GM12891 (cell line): Measurements from ENCODE around the gene IGLL5.

Source experiments
- POLR2A ChIP-seq: IDR thresholded peaks from 2 replicates; pipeline ENCODE4 v1.6.1; 2011; ENCODE audit warnings: low read depth, low read length, control low read depth
- POLR2AphosphoS5 ChIP-seq: IDR thresholded peaks from 2 replicates; pipeline ENCODE4 v1.6.1; 2011; ENCODE audit warnings: low read depth, low read length, control low read depth
- POU2F2 ChIP-seq: IDR thresholded peaks from 2 replicates; pipeline ENCODE4 v1.6.1; 2011; ENCODE audit warnings: low read depth, mild to moderate bottlenecking, control low read depth, low read length, moderate library complexity

GRCh38 chr22:22931557-22932270, 44.1 kb downstream of the IGLL5 start:
- TF ChIP-seq POLR2A: no peak
- TF ChIP-seq POU2F2: no peak
- TF ChIP-seq POLR2AphosphoS5: peak; percentile 49; the same call in 1 of the 2 replicates
